Activated CD4-positive, CD25-positive, alpha-beta regulatory T cell (primary cell): ENCODE measurements around the gene DDC.
"Not testable (repeated sequence)": the region's sequence is repeated elsewhere in the genome, so short reads cannot be mapped to it uniquely, and the experiment has no call there.

Experiments
- DNase-seq, 4 experiments: peaks; one replicate each; lab custom pipeline; 2025; lab: John Stamatoyannopoulos, UW

The DDC gene

DNA sequence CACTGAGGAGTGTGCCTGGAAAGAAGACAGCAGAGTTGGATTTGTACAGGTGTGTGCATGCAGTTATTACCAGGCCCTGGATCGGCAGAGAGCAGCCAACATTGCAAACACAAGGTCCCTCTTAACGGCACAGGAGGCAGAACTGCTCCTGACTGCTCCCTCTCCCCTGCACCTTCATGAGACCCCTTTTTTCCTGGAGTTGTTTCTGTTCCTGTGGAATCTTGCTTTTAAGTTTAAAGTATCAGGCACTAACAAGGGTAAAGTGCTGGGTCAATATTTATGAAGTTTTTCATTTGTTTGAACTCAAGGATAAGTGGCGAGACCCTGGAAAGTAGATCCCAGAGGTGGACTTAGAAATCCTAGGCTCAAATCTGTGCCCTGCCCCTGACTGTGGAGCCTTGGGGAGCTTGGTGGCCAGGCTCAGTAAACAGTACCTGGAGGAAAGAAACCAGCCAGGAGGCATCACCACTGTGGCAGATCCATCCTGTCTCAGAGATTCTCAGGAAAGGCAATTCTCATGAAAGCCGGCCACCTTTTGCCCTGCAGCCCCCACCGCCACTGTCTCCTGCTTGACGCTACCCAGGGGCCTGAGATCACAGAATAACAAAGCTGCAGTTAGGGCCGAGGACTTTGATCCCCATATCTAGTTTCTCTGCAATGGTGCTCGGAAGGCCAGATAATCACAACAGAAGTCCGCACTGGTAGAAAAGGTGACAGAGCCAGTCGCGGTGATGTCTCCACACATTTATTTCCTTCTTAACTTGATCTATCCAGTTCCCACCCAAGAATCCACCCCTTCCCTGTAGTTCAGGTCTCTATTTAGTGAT is 36.7 kb downstream of the DDC start:
- no peak for DNase-seq

DNA sequence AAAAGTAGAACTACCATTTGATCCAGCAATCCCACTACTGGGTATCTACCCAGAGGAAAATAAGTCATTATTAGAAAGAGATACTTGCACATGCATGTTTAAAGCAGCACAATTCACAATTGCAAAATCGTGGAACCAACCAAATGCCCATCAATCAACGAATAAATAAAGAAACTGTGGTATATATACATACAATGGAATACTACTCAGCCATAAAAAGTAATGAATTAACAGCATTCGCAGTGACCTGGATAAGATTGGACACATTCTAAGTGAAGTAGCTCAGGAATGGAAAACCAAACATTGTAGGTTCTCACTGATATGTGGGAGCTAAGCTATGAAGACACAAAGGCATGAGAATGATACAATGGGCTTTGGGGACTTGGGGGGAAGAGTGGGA is 45.9 kb downstream of the DDC start:
- DNase-seq = not testable (repeated sequence)

DNA sequence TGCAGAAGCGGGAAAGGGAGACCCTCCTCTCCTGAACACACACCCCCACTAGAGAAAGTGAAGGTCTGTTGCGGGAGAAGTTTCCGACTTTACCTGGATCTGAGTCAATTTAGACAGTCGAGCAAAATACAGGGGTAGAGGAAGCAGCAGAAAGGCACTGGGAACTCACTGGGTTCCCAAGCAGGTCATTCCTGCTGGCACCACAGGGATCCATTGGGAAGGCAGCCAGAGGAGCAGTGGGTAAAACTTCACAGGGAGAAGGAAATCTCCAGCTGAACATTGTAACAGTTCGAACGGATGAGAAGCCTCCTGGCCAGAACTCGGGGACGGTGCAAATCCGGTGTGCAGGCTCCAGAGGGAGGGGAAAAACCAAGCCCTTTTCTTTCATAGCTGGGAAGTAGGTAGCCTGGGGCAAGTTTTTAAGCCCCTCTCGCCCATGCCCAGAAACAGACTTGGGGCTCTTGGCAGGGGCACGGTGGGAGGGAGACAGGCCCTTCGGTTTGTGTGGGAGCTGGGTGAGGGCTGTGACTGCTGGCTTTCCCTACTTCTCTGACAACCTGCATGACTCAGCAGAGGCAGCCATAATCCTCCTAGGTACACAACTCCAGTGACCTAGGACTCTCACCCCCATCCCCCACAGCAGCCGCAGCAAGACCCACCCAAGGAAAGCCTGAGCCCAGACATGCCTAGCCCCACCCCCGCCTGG is 51.9 kb downstream of the DDC start:
- DNase-seq = no peak

DNA sequence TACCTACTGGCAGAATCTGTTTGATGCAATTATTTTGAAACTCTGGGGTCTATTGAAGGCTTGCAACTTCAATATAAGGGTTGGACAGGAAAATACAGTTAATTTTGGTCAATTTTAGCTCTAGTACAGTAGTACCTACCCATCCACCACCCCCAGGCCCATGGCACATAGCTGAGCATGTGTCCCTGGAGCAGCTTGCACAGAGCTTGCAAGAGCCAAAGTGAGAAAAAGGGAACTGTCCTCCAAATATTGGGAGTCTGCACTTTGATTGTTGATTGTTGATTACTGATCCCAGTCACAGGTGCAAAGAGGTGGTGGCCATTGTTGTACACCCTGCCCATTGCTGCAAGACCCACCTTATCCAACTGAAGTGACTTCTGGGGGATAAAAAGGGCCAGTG is 52.8 kb downstream of the DDC start:
- DNase-seq = no peak

DNA sequence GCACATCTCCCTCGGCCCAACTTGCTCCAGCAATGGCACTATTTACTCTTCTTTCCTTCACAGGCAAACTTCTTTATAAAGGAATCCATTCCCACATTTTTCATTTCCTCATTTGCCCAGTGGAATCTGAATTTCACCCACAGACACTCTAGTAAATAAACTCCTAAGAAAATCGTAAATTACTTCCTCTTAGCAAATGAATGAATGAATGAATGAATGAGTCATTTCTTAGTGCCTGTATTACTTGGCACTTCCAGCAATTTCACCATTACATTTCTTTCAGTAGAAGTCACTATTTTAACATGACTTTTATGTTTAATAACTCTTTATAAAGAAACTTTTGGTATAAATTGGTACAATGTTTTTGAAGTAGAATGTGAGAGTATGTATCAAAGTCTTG is 55.7 kb downstream of the DDC start:
- no peak for DNase-seq

DNA sequence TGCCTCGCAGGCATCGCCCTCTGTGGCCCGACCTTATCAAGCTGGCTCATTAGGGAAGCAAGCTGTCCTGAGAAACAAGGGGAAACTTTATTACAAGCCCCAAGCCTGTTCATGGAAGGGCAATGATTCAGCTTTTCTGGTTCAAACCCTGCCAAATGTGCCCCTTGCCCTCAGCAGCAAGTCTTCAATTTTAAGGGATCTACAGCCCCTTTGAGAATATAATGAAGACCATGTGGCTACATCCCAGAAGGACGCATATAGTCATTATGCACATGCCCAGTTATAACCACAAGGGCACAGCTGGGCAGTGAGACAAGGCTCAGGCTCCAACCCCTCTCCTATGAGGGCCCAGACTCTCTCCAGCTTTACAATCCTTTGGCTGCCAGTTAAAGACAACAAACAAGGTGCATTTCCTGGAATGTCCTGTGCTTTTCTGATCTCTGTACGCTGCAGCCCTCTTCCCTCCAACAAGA is 56.7 kb downstream of the DDC start:
- DNase-seq = no peak

DNA sequence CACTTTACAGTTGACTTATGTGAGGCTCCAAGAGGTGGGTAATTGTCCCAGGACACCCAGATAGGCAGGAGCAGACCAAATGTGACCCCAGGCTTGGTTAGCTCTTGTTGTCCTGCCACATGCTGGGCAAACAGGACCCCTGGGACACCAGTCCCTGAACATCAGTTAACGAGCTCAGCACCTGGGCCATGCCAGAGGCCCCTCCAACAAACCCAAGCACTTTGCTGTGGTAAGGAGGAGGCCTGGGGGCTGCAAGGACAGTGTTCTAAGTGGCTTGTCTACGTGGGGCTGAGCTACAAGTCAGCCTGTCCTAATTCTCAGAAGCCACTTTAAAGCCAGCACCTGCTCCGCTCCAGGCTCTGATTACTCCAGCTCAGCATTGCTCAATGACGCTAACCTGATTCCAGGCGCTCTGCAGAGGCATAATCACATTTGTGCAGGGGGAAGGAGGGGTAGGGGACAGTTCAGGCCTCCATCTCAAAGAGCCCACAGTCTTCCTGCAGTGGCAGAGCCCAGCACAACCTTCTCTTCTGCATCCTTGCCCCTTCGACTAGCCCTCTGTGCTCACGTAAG is 57.2 kb downstream of the DDC start:
- DNase-seq = no peak

DNA sequence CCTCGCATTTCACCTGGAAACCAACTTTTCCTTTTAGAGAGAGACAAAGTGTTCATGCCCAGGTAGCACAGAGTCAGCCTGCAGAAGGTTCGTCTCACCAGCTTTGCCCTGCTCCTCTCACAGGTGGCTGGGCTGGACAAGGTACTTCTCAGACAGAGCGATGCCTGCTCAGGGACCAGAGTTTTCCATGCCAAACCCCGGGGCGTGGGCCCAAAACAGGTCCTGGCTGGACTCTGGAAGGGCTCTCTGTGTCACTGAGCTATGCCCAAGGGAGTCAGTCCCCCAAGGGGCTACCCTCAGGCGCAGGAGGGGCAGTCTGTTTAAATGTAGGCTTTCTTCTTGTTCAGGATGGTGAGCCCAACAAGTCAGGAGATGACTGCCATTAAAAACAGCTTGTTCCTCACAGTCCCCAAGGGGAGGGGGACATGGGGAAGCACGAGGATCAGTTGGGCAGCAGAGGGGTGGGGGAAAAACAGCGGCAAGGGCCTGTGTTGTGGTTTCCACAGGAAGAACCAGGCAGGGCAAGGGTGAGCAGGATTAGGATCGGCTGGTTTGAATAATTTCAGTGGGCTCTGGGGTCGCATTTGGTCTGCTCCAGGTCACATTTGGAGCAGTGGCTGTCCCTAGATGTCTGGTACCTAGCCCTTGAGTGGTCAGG is 59.5 kb downstream of the DDC start:
- no peak for DNase-seq

DNA sequence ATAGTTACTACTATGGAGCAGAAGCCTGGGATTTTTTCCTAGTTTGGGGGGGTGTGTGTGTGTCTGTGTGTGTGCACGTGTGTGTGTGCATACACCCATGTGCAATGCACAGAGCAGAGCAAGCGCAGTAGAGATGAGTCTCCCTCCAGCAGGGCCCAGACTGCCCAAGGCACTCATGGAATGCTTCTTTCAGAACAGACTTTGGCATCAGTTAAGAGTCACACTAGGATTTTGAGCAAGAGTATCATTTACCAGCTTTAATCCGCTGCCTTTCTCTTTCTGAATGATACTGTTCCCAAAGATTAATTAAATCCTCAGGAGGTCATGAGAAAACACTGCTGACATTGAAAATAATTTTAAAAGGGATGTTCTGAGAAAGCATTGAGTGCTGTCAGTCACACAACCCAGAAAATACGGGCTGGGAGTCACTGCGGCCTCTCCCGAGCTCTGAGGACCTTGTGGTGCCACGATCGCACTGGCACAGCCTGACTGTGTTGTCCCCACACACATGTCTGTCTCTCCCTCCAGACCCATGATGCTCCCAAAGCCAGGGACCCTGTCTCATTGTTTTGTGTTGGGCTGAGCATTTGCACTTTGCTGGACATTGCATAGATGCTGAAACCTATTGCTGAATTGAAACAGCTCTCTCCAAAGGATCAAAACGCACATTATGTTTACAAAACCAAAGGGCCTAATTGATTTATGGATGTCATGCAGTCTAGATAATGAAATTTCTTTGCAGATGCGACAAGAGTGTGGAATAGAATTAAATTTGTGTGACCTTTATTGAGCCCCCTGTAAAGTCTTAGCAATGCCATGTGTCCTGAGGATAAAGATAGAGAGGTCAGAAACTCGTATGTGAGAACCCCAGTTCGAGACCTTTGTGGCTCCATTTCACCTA is 60.3 kb downstream of the DDC start:
- DNase-seq = no peak

DNA sequence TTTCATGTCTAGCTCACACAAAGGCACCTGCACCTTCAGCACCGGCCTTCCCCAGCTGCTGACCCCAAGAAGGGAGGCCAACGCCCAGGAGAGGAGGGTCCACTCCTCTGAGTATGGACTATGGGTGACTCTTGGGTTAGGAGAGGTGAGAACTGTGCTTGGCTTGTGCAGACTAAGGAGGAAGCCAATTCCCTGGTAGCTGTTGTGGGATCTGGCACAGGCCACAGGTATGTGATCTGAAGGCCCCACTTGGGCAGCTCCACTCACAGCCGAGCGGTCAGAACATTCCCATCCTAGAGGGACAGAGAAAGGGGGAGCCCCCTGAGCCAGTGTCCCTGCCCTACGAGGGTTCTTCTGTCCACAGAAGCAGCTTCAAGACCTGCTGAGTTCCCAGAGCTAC is 62.3 kb downstream of the DDC start:
- no peak for DNase-seq

DNA sequence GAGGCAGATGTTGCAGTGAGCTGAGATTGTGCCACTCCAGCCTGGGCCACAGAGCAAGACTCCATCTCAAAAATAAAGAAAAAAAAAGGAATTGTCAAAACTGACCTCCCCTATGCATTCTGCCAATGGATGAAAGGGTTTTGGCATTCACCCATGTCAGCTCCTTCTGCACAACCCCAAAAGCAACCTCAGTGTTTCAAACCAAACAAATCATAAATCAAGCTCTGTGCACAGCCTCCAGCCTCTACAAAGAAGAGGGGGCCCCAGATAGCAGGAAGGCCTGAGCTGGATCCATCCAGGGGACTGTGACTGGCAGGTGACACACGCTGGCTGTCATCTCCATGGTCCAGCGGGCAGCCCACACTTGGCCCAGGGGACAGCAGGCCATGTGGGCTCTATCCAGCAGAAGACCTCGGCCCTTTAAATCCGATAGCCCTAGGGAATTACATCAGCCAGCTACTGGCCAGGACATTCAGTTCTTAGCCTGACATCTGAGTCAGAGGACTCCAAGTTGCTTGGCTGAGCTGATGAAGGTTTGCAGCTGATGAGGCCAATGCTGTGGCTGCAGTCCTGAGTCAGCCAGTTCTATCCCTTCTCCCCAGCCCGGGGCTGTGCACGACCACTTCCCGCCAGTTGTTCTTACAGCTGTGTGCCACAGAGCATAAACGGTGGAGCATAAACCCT is 63.1 kb downstream of the DDC start:
- DNase-seq = no peak

DNA sequence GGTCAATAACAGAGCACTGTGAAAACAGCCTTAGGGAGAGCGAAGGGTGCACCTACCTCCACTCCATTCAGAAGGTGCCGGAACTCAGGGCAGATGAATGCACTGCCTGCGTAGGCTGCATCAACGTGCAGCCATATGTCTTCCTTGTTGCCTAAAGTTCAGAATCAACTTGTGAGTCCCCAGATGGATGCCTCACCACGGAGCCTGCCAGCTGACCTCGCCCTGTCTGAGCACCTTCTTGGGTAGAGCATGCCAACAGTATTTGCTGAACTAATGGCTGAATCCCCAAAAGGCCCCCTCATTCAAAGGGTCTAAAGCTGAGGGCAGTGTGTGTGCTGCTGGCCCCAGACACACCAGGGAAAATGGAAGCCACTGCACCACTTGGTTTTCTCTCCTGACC is 66.1 kb downstream of the DDC start:
- DNase-seq = no peak

DNA sequence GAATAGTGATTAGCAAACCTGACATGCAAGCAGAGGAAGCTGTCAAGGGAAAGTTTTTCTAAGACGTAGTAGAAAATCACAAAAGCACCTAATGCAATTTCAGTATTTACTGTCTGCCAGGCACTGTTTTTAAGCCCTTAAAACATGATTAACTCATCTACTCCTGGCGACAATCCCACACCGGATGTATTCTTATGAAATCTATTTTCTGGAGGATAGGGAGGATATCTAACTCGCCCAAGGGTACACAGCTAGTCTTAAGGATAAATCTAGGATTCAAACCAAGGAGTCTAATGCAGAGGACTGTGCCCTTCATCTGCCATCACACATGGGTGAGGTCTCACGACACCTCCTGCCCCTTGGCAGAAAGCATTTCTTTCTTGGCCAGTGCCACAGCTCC is 67.2 kb downstream of the DDC start:
- DNase-seq = no peak

DNA sequence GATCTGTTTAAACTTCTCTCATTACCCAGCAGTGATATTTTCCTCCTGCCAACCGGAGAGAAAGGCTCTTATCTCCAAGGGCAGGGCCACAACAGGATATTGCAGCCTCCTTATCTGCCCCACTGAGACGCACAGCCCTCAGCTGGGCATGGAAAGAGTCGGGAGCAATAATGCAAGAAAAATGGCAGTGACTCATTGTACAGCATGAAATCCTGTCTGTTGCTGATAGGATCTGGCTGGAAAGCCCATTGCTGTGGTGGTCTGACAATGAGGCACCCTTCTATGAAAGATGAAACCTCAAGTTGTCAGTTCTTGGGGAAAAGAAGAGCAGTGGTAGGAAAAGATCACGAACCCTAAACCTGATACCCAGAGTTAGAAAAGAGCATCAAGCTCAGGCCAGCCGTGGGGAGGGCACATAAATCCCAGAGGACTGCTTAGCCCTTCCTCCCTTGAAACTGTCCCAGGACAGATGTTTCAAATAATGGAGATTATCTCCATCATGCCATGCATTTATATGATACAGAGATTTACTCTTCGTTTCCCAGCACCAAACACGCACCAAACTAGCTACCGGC is 68.0 kb downstream of the DDC start:
- DNase-seq = no peak

DNA sequence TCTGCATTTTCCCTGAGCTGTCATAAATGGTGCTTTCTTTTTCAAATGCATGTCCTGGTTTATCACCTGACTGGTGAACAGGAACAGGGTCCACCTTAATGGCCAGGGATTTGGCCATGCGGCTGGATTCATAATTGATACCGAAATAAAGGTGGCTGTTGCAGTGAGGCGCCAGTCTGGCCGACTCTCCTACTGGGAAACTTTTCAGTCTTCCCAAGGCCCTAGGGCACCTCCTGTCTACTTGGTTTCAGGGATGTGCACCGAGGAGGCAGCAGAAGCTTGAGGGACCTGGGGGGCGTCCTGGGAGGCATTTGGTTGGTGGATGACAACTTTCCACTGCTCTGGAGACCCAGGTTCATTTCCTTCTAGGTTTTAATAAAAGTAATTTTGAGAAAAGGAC is 68.6 kb downstream of the DDC start:
- no peak for DNase-seq

DNA sequence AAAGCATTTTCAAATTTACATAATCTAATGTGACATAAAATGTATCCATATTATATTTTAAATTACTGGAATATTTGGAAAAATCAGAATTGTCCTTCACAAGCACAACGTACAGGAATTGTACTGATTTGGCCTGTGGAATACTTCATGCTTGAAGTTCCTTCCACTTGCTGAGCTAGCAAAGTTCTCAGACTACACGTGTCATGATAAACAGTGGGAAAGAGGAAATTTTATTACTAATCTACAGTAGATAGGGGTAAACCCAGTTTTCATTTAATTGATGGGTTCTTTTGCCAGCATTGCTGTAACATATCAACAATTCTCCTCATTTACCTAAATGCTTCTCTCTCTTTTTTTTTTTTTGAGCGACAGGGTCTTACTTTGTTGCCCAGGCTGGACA is 69.5 kb downstream of the DDC start:
- no peak for DNase-seq

DNA sequence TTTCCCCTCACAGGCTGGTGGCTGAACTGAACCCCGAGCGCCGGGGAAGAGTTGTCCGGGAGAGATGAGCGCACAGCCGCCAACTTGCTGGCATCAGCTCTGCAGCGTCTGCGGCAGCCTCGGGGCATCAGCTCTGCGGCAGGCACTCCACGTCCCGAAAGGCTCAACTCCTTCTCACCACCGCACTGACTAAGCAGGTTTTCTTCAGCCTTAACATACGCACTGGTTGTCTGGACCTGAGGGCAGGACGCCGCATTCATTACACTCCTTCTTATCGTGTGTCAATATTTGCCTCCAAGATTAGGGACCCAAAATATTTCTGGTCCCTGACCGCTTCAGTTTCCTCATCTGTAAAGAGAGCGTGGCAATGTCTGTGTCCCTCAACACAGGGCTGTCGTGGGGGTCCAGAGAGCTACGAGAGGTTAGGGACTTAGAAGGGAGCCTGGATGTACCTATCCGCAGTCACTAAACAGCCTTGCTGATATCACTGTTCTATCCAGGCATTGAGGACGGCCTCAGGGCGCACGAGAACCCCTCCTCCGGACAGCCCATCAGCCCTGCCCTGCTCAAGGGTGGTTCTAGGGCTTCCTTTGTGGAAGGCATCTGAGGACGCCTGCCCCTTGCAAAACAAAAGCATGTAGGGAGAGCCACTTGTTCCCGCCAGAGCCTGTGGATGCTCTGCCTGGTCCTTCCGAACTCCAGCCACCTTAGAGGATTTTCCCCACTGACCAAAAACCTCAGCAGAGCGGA is 72.3 kb downstream of the DDC start:
- no peak for DNase-seq

DNA sequence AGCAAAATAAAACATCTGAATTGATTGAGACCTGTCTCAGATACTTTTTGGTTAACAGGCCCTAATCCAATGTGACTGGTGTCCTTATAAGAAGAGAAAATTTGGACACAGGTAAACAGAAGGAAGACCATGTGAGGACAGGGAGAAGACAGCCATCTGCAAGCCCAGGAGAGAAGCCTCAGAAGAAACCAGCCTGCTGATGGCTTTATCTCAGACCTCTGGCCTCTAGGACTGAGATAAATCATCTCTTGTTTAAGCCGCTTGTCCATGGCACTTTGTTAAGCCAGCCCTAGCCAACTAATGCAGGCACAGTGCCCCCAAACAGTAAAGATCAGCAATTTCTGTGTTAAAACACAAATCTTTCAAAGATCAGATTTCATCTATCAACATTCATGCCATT is 73.3 kb downstream of the DDC start:
- DNase-seq = no peak

DNA sequence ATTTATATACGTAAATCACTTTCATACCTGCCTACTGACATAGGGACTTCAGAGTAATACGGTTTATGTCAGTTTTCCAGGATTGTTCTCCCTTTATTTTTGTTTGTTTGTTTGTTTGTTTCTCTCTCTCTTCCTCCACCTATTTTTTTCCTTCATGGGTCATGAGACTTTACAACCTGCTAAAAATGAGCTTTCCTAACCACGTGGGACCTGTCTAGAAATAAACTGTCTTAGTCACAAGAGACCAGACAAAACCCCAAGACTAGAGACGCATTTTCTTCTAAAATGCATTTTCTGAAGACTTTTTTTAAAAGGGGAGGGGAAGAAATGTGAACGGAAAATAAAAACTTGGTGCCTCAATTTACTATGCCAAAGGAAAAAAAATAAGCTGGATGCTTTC is 74.0 kb downstream of the DDC start:
- no peak for DNase-seq

DNA sequence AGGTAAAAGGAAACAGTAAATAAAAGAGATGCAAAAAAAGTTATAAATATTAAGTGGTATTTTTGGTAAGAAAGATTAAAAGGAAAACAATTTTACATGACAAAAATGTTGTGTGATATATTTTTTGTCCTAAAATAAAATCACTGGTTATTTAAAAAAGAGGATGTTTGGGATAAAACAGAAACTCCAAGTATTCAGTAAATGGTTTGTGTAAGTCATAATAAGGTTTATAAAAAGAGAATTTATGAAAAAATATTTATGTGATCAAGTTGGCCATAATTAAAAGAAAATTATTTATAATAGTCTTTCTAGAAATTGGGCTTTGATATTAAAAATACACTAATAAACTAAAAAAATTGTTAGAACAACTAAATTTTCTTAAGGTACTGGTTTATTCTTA is 76.8 kb downstream of the DDC start:
- no peak for DNase-seq
